ENCODE data around the gene UNC5C. TPM values are rescaled to one million over a fixed set of nuclear protein-coding genes. Genes with fewer than 3 reads are reported as not detected.
A peak's percentile ranks its signal among the peaks of the same experiment; 100 is the strongest.

Gene UNC5C
- polyA plus RNA-seq, 1 of the 3 experiments (the other 2 are of a cell fraction), result 3.3 TPM

- Histone ChIP-seq H3K9me3 (no peaks in the 10 kb centered on the region), H3K9ac (no peak overlapping the region), H3K4me2 (no peak overlapping the region), H3K27me3 (ENCODE audit: insufficient read depth) (no peaks in the 10 kb centered on the region), H4K20me1 (ENCODE audit: insufficient read depth) (no peaks in the 10 kb centered on the region), H3K9me2 (no peaks in the 10 kb centered on the region), H3K4me1 (ENCODE audit: control insufficient read depth in 1 of 2, insufficient read depth in 2 of 2, low read depth in 1 of 2, low read length in 1 of 2) (peaks cover 0 to 27% of the 10 kb centered on the region in 2 experiments; a peak in 2 of 4 replicates), H3K36me3 (replicated peaks in 1 of 2; ENCODE audit: control insufficient read depth in 1 of 2, insufficient read depth in 2 of 2, low read length in 1 of 2) (no peaks in the 10 kb centered on the region), H3K27ac (ENCODE audit: low read depth in 2 of 2, low read length in 1 of 2) (peak overlapping the region in 1 of 2 experiments; percentile 34; a peak in 2 of 4 replicates), H3K4me3 (ENCODE audit: low read depth in 2 of 2, low read length in 1 of 2) (peak overlapping the region in 1 of 2 experiments; percentile 37; a peak in 1 of 4 replicates), H3K79me2 (ENCODE audit: insufficient read depth) (no peaks in the 10 kb centered on the region), H2AFZ (ENCODE audit: low read depth) (0 out of 2 replicates have a peak overlapping the region, but pooled peaks have one; percentile 42), H3F3A (replicated peaks; ENCODE audit: insufficient read depth) (peaks cover 6% of the 10 kb centered on the region)
- ChIA-PET CTCF (interaction anchor here (0.6 to 4.9 kb wide), 12 partner anchors 11 to 1428 kb away, joined by 3 to 29 read pairs (median 4); no protein-coding TSS in a partner anchor), POLR2A (no interaction called here)
- peak; percentile 41 for DNase-seq
- TF ChIP-seq SMC3 (IDR thresholded peaks at IDR 0.05; ENCODE audit: low read depth, low read length) (peak; percentile 48), MEF2A (IDR thresholded peaks at IDR 0.05; ENCODE audit: borderline replicate concordance, low read depth) (no peak), NFIC (IDR thresholded peaks at IDR 0.05; ENCODE audit: borderline replicate concordance) (no peak), FOXJ3 (CRISPR knock-in tag; IDR thresholded peaks at IDR 0.05) (no peak), TCF12 (IDR thresholded peaks at IDR 0.05) (peak; percentile 38; the same call in 1 of the 2 replicates), EZH2phosphoT487 (IDR thresholded peaks at IDR 0.05; ENCODE audit: borderline replicate concordance, low read depth) (no peak), TEAD4 (IDR thresholded peaks at IDR 0.05; ENCODE audit: borderline replicate concordance, insufficient read depth) (no peak; the same call in 1 of the 2 replicates), JUND (IDR thresholded peaks at IDR 0.05) (no peak; the same call in 1 of the 2 replicates), RAD21 (IDR thresholded peaks at IDR 0.05; ENCODE audit: low read length) (peak; percentile 78), EP300 (IDR thresholded peaks at IDR 0.05; ENCODE audit: borderline replicate concordance in 1 of 2, low read depth in 1 of 2, low read length in 1 of 2) (0 out of 4 replicates have a peak, but pooled peaks have one; percentile 9 to 17), CHD2 (IDR thresholded peaks at IDR 0.05; ENCODE audit: low read length, partially characterized antibody) (no peak), RFX5 (IDR thresholded peaks at IDR 0.05; ENCODE audit: low read length) (no peak), REST (IDR thresholded peaks at IDR 0.05; ENCODE audit: low read depth, low read length) (no peak), GATA2 (CRISPR knock-in tag; IDR thresholded peaks at IDR 0.05) (no peak), FOSL2 (IDR thresholded peaks at IDR 0.05; ENCODE audit: borderline replicate concordance, low read depth) (0 out of 2 replicates have a peak, but pooled peaks have one; percentile 13), SIN3A (IDR thresholded peaks at IDR 0.05; ENCODE audit: borderline replicate concordance, low read depth, low read length) (no peak), USF1 (IDR thresholded peaks at IDR 0.05; ENCODE audit: borderline replicate concordance, low read depth) (no peak), USF2 (IDR thresholded peaks at IDR 0.05; ENCODE audit: borderline replicate concordance, low read depth, low read length) (no peak), ELF1 (IDR thresholded peaks at IDR 0.05) (no peak), PBX3 (IDR thresholded peaks at IDR 0.05) (peak; percentile 86), CTCF (IDR thresholded peaks at IDR 0.05) (peak; percentile 87), TAF1 (IDR thresholded peaks at IDR 0.05; ENCODE audit: borderline replicate concordance, low read depth, low read length) (no peak), POLR2AphosphoS5 (IDR thresholded peaks at IDR 0.05; ENCODE audit: low read depth, low read length) (no peak)
- WGBS (ENCODE audit: low lambda C conversion rate), result 81% methylated on average over 2 of the region's 2 CpGs
These were observed 392.9 kb downstream of the UNC5C start for GRCh38 chr4:95155759-95156451.
